Epithelial cell of esophagus (primary cell): Measurements from ENCODE around the gene WDR81.
A peak's percentile ranks its signal among the peaks of the same experiment; 100 is the strongest.

Source experiments
- DNase-seq: peaks from one replicate; pipeline ENCODE4 v3.0.0; 2010; ENCODE audit warnings: low read depth
- H3K4me3 ChIP-seq: 2 replicates; pipeline ENCODE4 v1.5.1; 2011; ENCODE audit warnings: mild to moderate bottlenecking, low read length, control low read depth
- CTCF ChIP-seq: IDR thresholded peaks from 2 replicates; pipeline ENCODE4 v1.5.1; 2011; ENCODE audit warnings: low read depth, mild to moderate bottlenecking, low read length, control low read depth, inconsistent platforms; ENCODE audit not compliant: insufficient read depth; ENCODE audit errors: missing control alignments

Gene WDR81

DNA sequence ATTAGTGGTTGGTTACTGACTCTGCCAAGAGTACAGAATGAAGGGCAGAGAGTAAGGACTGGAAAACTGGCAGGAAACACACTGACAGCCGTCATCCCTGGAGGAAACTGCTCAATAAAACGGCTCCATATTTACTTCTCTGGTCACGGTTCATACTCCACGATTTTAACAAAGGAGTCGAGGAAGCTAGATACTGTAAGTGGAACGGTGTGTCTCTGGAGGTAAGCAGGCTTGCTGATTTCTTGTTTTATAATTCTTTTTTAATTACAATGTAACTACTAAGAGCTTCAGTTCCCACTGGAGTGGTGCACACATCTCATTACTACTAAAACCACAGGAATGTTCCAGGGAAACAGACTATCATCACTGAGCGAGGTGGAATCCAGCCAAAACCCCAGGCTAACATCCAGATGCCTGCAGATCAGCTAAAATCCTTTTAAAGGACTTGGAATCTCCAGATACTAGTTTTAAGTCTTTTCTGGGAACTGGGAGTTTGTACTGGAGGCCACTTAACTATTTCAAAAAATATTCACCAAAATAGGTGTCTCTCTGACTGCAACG lies 55.1 kb downstream of the WDR81 start:
- TF ChIP-seq CTCF: no peak
- no peak overlapping the region for H3K4me3 ChIP-seq
- DNase-seq: peak; percentile 83

DNA sequence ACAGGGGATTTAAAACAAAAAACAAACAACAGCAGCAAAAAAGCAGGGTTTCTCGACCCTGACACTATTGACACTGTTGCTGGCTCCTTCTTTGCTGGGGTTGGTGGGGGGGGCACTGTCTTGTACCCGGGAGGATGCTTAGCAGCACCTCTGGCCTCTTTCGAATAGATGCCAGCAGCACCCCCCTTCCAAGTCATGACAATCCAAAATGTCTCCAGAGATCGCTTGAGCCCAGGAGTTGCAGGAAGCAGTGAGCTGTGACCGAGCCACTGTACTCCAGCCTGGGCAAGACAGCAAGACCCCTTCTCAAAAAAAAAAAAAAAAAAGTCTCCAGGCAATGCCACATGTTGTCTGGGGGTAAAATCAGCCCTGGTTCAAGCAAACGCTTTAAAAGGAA lies 57.7 kb downstream of the WDR81 start:
- no peak for TF ChIP-seq CTCF
- DNase-seq: no peak
- no peak overlapping the region for H3K4me3 ChIP-seq

- no peak overlapping the region for H3K4me3 ChIP-seq
- DNase-seq: no peak
- no peak for TF ChIP-seq CTCF
These were observed 58.8 kb downstream of the WDR81 start for GRCh38 chr17:1783271-1783670.

- peak; percentile 63 for DNase-seq
- no peak overlapping the region for H3K4me3 ChIP-seq
- TF ChIP-seq CTCF: peak; percentile 80
These were observed 59.5 kb downstream of the WDR81 start for GRCh38 chr17:1783834-1784611.

DNA sequence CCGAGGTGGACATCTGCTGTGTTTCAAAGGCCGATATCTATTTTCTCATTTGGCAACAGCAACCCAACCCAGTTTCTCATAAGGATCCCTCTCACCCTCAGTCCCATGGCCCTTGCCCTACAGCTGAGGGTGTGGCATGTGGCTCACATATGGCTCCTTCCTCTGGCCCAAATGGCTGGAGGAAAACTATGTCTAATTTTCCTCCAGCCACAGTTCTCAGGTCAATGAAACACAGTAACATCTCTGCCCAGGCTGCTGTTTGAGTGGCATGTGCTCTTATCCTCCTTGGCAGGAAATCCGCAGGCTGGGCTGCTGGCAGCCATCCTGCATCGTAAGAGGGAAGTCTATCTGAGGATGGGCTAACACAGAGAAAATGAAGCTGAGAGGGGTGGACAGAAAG lies 61.4 kb downstream of the WDR81 start:
- no peak overlapping the region for H3K4me3 ChIP-seq
- no peak for DNase-seq
- TF ChIP-seq CTCF: no peak

GRCh38 chr17:1786708-1787107 lies 62.2 kb downstream of the WDR81 start:
- H3K4me3 ChIP-seq: no peak overlapping the region
- TF ChIP-seq CTCF: no peak
- no peak for DNase-seq
